ENCODE results near the gene TPTE. TPM values are rescaled to one million over a fixed set of nuclear protein-coding genes. Genes with fewer than 3 reads are reported as not detected.
"Not testable (repeated sequence)": the region's sequence is repeated elsewhere in the genome, so short reads cannot be mapped to it uniquely, and the experiment has no call there.

The TPTE gene
- total RNA-seq, 1 donor from 2014 or later = not detected

DNA sequence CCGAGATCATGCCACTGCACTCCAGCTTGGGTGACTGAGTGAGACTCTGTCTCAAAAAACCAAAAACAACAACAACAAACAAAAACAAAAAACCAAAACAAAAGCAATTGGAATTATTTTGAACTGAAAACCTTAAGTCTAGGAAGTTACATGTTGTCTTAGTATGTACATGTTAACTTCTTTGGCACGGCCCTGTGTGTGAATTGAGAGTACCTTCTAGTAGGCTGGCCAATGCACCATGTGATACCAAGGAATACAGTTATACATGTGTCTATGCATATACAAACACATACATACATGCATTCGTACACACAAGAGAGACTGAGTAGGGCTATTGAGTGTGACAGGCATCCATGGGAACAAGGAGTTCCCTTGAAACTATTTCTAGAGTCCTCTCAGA lies 18.6 kb downstream of the TPTE start:
- no peaks in the 10 kb centered on the region for H3K36me3 Mint-ChIP-seq (ENCODE audit: unreplicated experiment)
- peaks cover 4% of the 10 kb centered on the region for H3K27me3 Mint-ChIP-seq (ENCODE audit: unreplicated experiment)
- H3K4me3 Mint-ChIP-seq (ENCODE audit: unreplicated experiment) = no peak overlapping the region
- no peaks in the 10 kb centered on the region for H3K4me1 Mint-ChIP-seq (ENCODE audit: low read depth, unreplicated experiment)
- H3K9me3 Mint-ChIP-seq (ENCODE audit: unreplicated experiment) = peaks cover 7% of the 10 kb centered on the region
- H3K27ac Mint-ChIP-seq (ENCODE audit: unreplicated experiment) = no peak overlapping the region
- TF ChIP-seq, protein P1, sequence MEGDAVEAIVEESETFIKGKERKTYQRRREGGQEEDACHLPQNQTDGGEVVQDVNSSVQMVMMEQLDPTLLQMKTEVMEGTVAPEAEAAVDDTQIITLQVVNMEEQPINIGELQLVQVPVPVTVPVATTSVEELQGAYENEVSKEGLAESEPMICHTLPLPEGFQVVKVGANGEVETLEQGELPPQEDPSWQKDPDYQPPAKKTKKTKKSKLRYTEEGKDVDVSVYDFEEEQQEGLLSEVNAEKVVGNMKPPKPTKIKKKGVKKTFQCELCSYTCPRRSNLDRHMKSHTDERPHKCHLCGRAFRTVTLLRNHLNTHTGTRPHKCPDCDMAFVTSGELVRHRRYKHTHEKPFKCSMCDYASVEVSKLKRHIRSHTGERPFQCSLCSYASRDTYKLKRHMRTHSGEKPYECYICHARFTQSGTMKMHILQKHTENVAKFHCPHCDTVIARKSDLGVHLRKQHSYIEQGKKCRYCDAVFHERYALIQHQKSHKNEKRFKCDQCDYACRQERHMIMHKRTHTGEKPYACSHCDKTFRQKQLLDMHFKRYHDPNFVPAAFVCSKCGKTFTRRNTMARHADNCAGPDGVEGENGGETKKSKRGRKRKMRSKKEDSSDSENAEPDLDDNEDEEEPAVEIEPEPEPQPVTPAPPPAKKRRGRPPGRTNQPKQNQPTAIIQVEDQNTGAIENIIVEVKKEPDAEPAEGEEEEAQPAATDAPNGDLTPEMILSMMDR (IDR thresholded peaks at IDR 0.05; ENCODE audit: partially characterized antibody, unreplicated experiment) = no peak
- no peak for DNase-seq

DNA sequence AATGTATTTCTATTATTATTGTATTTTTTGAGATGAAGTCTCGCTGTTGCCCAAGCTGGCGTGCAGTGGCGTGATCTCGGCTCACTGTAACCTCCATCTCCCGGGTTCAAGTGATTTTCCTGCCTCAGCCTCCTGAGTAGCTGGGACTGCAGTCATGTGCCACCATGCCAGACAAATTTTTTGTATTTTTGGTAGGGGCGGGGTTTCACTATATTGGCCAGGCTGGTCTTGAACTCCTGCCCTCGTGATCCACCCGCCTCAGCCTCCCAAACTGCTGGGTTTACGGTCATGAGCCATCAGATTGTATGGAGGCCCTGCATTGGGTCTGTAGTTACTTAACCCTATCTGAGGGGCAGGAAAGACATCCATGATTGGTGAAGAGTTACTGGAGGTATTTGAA lies 23.0 kb downstream of the TPTE start:
- not testable (repeated sequence) for DNase-seq; H3K27ac Mint-ChIP-seq (ENCODE audit: unreplicated experiment); H3K27me3 Mint-ChIP-seq (ENCODE audit: unreplicated experiment); H3K4me3 Mint-ChIP-seq (ENCODE audit: unreplicated experiment); H3K4me1 Mint-ChIP-seq (ENCODE audit: low read depth, unreplicated experiment)
- H3K36me3 Mint-ChIP-seq (ENCODE audit: unreplicated experiment) = peaks cover 12% of the 10 kb centered on the region
- peaks cover 24% of the 10 kb centered on the region for H3K9me3 Mint-ChIP-seq (ENCODE audit: unreplicated experiment)

DNA sequence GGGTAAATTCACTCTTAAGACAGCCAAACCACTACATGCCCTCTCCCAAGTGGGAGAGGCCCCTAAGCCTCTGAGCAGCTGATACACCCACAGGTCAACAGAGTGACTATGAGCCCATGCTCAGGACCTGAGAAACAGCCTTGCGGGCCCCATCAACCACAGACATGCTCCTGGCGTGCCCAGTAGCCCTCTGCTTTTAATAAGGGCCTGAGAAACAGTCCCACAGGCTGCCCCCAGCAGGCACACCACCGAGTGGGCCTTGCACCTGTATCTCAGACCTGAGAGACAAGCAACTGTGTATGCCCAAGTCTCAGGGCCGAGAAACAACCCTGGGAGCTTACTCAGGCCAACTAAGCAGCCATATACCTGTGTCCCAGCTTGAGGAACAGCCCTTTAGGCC lies 26.5 kb downstream of the TPTE start:
- not testable (repeated sequence) for H3K27me3 Mint-ChIP-seq (ENCODE audit: unreplicated experiment); DNase-seq; H3K27ac Mint-ChIP-seq (ENCODE audit: unreplicated experiment); H3K4me1 Mint-ChIP-seq (ENCODE audit: low read depth, unreplicated experiment); H3K4me3 Mint-ChIP-seq (ENCODE audit: unreplicated experiment)
- Mint-ChIP-seq H3K36me3 (ENCODE audit: unreplicated experiment) (peaks cover 13% of the 10 kb centered on the region), H3K9me3 (ENCODE audit: unreplicated experiment) (peaks cover 33% of the 10 kb centered on the region)

DNA sequence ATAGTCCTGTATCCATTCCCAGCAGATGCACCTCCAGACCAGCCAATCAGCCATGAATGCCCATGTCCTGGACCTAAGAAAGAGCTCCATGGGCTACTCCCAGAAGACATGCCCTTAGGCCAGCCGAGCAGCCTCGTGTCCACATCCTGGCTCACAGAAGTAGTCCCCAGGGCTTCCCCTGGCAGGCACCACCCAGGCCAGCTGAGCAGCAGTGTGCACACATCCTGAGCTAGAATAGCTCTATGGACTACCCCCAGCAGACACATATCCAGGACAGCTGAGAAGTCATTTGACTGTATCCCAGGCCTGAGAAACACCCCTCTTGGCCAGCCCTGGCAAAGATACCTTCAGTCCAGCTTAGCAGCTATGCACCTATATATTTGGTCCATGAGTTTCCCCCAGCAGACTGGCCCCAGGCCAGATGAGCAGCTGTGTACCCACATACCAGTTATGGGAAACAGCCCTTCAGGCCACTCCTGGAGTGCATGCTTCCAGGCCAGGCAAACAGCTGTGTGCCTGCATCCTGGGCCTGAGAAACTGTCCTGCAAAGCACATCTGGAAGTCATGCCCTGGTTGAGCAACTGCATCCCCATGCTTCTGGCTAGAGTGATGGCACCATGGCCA lies 27.1 kb downstream of the TPTE start:
- Mint-ChIP-seq H3K9me3 (ENCODE audit: unreplicated experiment) (peaks cover 33% of the 10 kb centered on the region), H3K36me3 (ENCODE audit: unreplicated experiment) (peaks cover 13% of the 10 kb centered on the region)
- not testable (repeated sequence) for DNase-seq; H3K27ac Mint-ChIP-seq (ENCODE audit: unreplicated experiment); H3K27me3 Mint-ChIP-seq (ENCODE audit: unreplicated experiment); H3K4me1 Mint-ChIP-seq (ENCODE audit: low read depth, unreplicated experiment); H3K4me3 Mint-ChIP-seq (ENCODE audit: unreplicated experiment)

DNA sequence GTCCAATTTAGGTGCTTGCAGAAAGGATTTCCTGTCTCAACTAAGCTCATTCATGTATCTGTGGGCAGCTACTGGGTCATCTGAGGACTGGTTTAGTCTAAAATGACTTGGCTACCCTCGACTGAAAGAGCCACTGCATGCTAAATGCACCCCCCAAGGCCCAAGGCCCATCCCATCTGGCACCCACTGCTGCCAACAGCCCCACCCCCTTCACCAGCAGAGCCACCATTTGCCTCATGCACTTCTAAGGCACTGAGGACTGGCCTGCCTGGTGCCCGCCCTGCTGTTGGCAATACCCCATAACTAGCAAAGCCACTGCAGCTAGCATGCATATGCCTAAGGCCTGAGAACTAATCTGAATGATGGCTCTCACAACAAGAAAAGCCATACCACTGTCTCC lies 49.4 kb downstream of the TPTE start:
- peaks cover 25% of the 10 kb centered on the region for H3K9me3 Mint-ChIP-seq (ENCODE audit: unreplicated experiment)
- H3K36me3 Mint-ChIP-seq (ENCODE audit: unreplicated experiment); H3K27ac Mint-ChIP-seq (ENCODE audit: unreplicated experiment); H3K27me3 Mint-ChIP-seq (ENCODE audit: unreplicated experiment); DNase-seq; H3K4me3 Mint-ChIP-seq (ENCODE audit: unreplicated experiment); H3K4me1 Mint-ChIP-seq (ENCODE audit: low read depth, unreplicated experiment): not testable (repeated sequence)

DNA sequence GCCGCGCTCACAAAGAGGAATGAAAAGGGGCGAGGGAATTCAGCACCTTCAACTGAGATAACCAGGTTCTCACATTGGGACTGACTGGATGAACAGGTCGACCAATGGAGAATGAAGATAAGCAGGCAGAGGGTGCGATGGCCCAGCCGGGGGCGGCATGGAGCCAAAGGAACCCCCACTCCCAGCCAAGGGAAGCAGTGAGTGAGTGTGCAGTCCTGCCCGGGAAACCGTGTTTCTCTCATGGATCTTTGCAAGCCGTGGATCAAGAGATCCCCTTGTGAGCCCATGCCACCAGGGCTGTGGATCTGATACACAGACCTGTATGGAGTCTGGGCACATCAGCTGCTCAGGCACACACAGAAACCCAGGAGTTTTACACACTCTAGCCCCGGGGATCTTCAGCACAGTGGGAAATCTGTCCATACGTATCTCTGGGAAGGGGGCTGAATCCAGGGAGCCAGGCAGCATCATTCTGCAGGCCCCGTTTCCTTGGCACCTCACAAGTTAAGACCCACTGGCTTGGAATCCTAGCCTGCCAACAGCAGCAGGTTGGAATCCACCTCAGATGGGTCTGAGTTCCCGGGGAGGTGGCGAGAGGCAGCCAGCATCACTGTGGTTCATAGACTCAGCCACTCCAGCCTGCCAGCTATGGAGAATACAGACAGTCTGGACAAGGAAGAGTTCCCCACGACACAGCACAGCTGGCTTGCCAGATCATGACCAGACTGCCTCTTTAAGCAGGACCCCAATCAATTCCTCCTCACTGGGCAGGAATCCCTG lies 53.3 kb downstream of the TPTE start:
- not testable (repeated sequence) for H3K4me1 Mint-ChIP-seq (ENCODE audit: low read depth, unreplicated experiment); H3K4me3 Mint-ChIP-seq (ENCODE audit: unreplicated experiment); H3K27ac Mint-ChIP-seq (ENCODE audit: unreplicated experiment); DNase-seq; H3K36me3 Mint-ChIP-seq (ENCODE audit: unreplicated experiment); H3K27me3 Mint-ChIP-seq (ENCODE audit: unreplicated experiment)
- H3K9me3 Mint-ChIP-seq (ENCODE audit: unreplicated experiment) = peaks cover 20% of the 10 kb centered on the region

DNA sequence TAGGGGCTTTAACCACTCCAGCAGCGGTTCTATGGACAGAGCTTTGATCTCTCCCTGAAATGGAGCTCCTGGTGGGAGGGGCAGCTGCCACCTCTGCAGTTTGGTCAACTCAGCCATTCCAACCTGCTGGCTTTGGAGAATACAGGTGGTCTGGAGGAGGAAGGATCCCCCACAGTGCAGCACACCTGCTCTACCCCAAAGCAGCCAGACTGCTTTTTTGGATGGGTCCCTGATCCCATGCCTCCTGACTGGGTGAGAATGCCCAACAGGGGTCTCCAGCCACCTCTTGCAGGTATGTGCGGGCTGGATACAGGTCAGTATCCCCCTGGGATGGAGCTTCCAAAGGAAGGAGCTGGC lies 53.9 kb downstream of the TPTE start:
- Mint-ChIP-seq H3K36me3 (ENCODE audit: unreplicated experiment) (peaks cover 9% of the 10 kb centered on the region), H3K27me3 (ENCODE audit: unreplicated experiment) (peaks cover 5% of the 10 kb centered on the region), H3K9me3 (ENCODE audit: unreplicated experiment) (peaks cover 20% of the 10 kb centered on the region), H3K4me3 (ENCODE audit: unreplicated experiment) (no peak overlapping the region), H3K27ac (ENCODE audit: unreplicated experiment) (no peak overlapping the region), H3K4me1 (ENCODE audit: low read depth, unreplicated experiment) (no peaks in the 10 kb centered on the region)
- TF ChIP-seq, protein P1 (IDR thresholded peaks at IDR 0.05; ENCODE audit: partially characterized antibody, unreplicated experiment) = no peak
- DNase-seq = no peak

DNA sequence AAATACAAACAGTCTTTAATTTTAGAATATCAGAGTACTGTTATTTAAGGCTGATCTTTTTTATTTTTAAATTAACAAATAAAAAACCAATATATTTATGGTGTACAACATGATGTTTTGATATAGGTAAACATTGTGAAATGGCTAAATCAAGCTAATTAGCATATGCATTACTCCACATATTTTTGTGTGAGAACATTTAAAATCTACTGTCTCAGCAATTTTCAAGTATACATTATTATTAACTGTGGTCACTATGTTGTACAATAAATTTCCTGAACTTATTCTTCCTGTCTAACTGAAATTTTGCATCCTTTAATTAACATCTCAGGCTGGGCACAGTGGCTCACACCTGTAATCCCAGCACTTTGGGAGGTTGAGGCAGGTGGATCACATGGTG lies 57.5 kb downstream of the TPTE start:
- not testable (repeated sequence) for H3K27me3 Mint-ChIP-seq (ENCODE audit: unreplicated experiment); H3K4me1 Mint-ChIP-seq (ENCODE audit: low read depth, unreplicated experiment); DNase-seq; H3K36me3 Mint-ChIP-seq (ENCODE audit: unreplicated experiment); H3K27ac Mint-ChIP-seq (ENCODE audit: unreplicated experiment); H3K4me3 Mint-ChIP-seq (ENCODE audit: unreplicated experiment)
- H3K9me3 Mint-ChIP-seq (ENCODE audit: unreplicated experiment) = peaks cover 19% of the 10 kb centered on the region

DNA sequence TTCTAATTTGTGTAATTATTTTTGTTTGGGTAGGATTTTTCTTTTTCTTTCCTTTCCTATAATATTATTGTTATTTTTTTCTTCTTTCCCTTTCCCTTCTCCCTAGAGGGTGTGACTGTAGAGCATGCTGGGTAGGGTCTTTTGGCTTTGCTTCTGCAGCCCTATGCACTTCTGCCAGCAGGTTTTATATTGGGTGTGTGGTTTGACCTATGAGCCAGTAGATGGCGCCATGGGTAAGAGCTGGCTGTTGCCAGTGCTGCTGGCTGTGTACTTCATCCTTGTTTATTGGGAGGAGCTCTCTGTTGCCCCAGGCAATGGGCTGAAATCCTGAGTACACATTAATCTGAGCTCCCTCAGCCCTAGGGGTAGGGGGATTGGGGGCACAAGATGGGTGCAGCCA lies 67.7 kb downstream of the TPTE start:
- not testable (repeated sequence) for H3K4me1 Mint-ChIP-seq (ENCODE audit: low read depth, unreplicated experiment); H3K27me3 Mint-ChIP-seq (ENCODE audit: unreplicated experiment); H3K27ac Mint-ChIP-seq (ENCODE audit: unreplicated experiment); H3K9me3 Mint-ChIP-seq (ENCODE audit: unreplicated experiment); H3K36me3 Mint-ChIP-seq (ENCODE audit: unreplicated experiment); H3K4me3 Mint-ChIP-seq (ENCODE audit: unreplicated experiment); DNase-seq

DNA sequence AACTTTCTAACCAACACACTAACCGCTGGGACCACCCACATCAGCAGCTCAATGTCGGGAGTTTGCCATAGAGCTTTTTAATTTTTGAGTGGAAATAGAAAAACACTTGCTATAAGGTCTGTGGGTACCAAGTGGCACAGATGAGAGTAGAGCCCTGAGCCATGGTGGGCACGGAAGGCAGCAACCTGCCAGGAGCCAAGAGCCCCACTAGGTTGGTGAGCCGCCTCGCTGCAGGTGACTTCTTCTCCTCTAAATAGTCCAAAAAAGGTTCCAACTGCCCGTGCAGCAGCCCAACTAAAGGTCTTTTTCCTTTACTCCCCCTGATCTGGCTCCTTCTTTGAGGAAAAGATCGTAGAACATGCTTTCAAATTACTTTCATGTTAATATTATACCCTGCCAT lies 85.7 kb downstream of the TPTE start:
- H3K4me3 Mint-ChIP-seq (ENCODE audit: unreplicated experiment); H3K9me3 Mint-ChIP-seq (ENCODE audit: unreplicated experiment); H3K36me3 Mint-ChIP-seq (ENCODE audit: unreplicated experiment); H3K27me3 Mint-ChIP-seq (ENCODE audit: unreplicated experiment); H3K4me1 Mint-ChIP-seq (ENCODE audit: low read depth, unreplicated experiment); H3K27ac Mint-ChIP-seq (ENCODE audit: unreplicated experiment); DNase-seq: not testable (repeated sequence)

All from glutamatergic neuron (in vitro differentiated cells).